Breast epithelium (tissue), 4 donors: ENCODE data around the gene PSMC4. TPM values are rescaled to one million over a fixed set of nuclear protein-coding genes. Genes with fewer than 3 reads are reported as not detected.
"Not testable (repeated sequence)": the region's sequence is repeated elsewhere in the genome, so short reads cannot be mapped to it uniquely, and the experiment has no call there.

Experiments used
- DNase-seq, 2 donors: peaks; one replicate each; pipeline ENCODE4 v3.0.0-alpha.2; 2019; ENCODE audit warnings: low spot score in 2 of 2
- H3K27ac ChIP-seq, 2 donors: fragments of 200-600 bp; sonication (generic) in 1 of 2; one replicate each; pipeline ENCODE4 v1.5.1; 2016 to 2019; ENCODE audit warnings: mild to moderate bottlenecking in 1 of 2
- H3K27me3 ChIP-seq, 2 donors: fragments of 200-600 bp; sonication (generic) in 1 of 2; one replicate each; pipeline versions ENCODE4 v1.5.1 to v1.6.0; 2017 to 2019; ENCODE audit warnings: control low read depth in 1 of 2, mild to moderate bottlenecking in 1 of 2
- H3K36me3 ChIP-seq: fragments of 200-600 bp; one replicate; pipeline ENCODE4 v1.5.1; 2019
- H3K4me1 ChIP-seq, 2 donors: fragments of 200-600 bp; sonication (generic); one replicate each; pipeline ENCODE4 v1.5.1; 2016 to 2019; ENCODE audit warnings: control low read depth in 1 of 2
- H3K4me3 ChIP-seq, 3 donors: fragments of 200-600 bp; sonication (generic); 1 replicate in 2 of 3; 2 replicates in 1 of 3; pipeline ENCODE4 v1.5.1; 2016 to 2019; ENCODE audit warnings: mild to moderate bottlenecking in 3 of 3, moderate library complexity in 2 of 3
- H3K9me3 ChIP-seq, 2 donors: fragments of 200-600 bp; sonication (generic) in 1 of 2; one replicate each; pipeline ENCODE4 v1.5.1; 2016 to 2019; ENCODE audit warnings: control low read depth in 1 of 2
- POLR2A ChIP-seq: fragments of 450-650 bp; IDR thresholded peaks from one replicate; pipeline ENCODE4 v1.6.1; 2016; ENCODE audit warnings: antibody characterized with exemption, mild to moderate bottlenecking, moderate library complexity
- POLR2AphosphoS5 ChIP-seq, 3 donors: sonication (generic); formaldehyde crosslinking; IDR thresholded peaks; one replicate each; pipeline ENCODE4 v1.6.1; 2017; ENCODE audit warnings: antibody characterized with exemption in 3 of 3
- intact Hi-C: fragments of 100-400 bp; cut with DNase I; formaldehyde crosslinking; loops from one replicate; pipeline ENCODE4 v1.15.1; 2023; ENCODE audit warnings: low total_unique reads
- total RNA-seq, 3 donors: library from RNA; depleted of rRNA; stranded (reverse); fragments of >200 nt; gene quantifications; one replicate each; pipeline ENCODE4 v1.1.0, GENCODE V29; 2016
- TF ChIP-seq, protein P1 (sequence below), 3 donors: fragments of 450-650 bp; IDR thresholded peaks; one replicate each; pipeline ENCODE4 v1.5.1; 2016 to 2017; ENCODE audit warnings: antibody characterized with exemption in 3 of 3, mild to moderate bottlenecking in 3 of 3, moderate library complexity in 3 of 3

PSMC4 gene
- total RNA-seq, 3 donors from 2014 or later, result 61.4 to 71.0 (median 70.8) TPM

- Histone ChIP-seq H3K4me1 (no peaks in the 10 kb centered on the region), H3K36me3 (no peaks in the 10 kb centered on the region), H3K27me3 (no peaks in the 10 kb centered on the region), H3K9me3 (no peaks in the 10 kb centered on the region), H3K27ac (no peak overlapping the region), H3K4me3 (no peak overlapping the region)
- no peak for DNase-seq
- intact Hi-C loops, result no loop called here
- TF ChIP-seq, protein P1, sequence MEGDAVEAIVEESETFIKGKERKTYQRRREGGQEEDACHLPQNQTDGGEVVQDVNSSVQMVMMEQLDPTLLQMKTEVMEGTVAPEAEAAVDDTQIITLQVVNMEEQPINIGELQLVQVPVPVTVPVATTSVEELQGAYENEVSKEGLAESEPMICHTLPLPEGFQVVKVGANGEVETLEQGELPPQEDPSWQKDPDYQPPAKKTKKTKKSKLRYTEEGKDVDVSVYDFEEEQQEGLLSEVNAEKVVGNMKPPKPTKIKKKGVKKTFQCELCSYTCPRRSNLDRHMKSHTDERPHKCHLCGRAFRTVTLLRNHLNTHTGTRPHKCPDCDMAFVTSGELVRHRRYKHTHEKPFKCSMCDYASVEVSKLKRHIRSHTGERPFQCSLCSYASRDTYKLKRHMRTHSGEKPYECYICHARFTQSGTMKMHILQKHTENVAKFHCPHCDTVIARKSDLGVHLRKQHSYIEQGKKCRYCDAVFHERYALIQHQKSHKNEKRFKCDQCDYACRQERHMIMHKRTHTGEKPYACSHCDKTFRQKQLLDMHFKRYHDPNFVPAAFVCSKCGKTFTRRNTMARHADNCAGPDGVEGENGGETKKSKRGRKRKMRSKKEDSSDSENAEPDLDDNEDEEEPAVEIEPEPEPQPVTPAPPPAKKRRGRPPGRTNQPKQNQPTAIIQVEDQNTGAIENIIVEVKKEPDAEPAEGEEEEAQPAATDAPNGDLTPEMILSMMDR (IDR thresholded peaks at IDR 0.05), result no peak
Observed at GRCh38 chr19:39953915-39954314, 17.1 kb upstream of the PSMC4 start.

GRCh38 chr19:39957886-39958285 is 13.1 kb upstream of the PSMC4 start:
- intact Hi-C loops, H3K4me1 ChIP-seq, H3K27ac ChIP-seq, H3K4me3 ChIP-seq, H3K36me3 ChIP-seq, DNase-seq, H3K9me3 ChIP-seq, H3K27me3 ChIP-seq: not testable (repeated sequence)

GRCh38 chr19:39958942-39959341 is 12.0 kb upstream of the PSMC4 start:
- H3K27me3 ChIP-seq, H3K27ac ChIP-seq, H3K36me3 ChIP-seq, H3K4me3 ChIP-seq, DNase-seq, intact Hi-C loops, H3K9me3 ChIP-seq, H3K4me1 ChIP-seq: not testable (repeated sequence)

DNA sequence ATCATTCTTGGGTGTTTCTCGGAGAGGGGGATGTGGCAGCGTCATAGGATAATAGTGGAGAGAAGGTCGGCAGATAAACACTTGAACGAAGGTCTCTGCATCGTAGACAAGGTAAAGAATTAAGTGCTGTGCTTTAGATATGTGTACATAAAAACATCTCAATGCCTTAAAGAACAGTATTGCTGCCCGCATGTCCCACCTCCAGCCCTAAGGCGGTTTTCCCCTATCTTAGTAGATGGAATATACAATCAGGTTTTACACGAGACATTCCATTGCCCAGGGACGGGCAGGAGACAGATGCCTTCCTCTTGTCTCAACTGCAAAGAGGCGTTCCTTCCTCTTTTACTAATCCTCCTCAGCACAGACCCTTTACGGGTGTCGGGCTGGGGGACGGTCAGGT is 11.6 kb upstream of the PSMC4 start:
- H3K36me3 ChIP-seq, intact Hi-C loops, H3K4me3 ChIP-seq, H3K4me1 ChIP-seq, H3K9me3 ChIP-seq, H3K27ac ChIP-seq, H3K27me3 ChIP-seq, DNase-seq: not testable (repeated sequence)

- DNase-seq, result no peak
- Histone ChIP-seq H3K9me3 (no peaks in the 10 kb centered on the region), H3K36me3 (no peaks in the 10 kb centered on the region), H3K4me1 (no peaks in the 10 kb centered on the region), H3K4me3 (no peak overlapping the region), H3K27ac (no peak overlapping the region), H3K27me3 (no peaks in the 10 kb centered on the region)
- intact Hi-C loops, result no loop called here
- TF ChIP-seq POLR2A, result no peak
- no peak for TF ChIP-seq POLR2AphosphoS5 (IDR thresholded peaks at IDR 0.05)
- TF ChIP-seq, protein P1 (IDR thresholded peaks at IDR 0.05), result no peak
Observed at GRCh38 chr19:39963898-39964297, 7.1 kb upstream of the PSMC4 start.

DNA sequence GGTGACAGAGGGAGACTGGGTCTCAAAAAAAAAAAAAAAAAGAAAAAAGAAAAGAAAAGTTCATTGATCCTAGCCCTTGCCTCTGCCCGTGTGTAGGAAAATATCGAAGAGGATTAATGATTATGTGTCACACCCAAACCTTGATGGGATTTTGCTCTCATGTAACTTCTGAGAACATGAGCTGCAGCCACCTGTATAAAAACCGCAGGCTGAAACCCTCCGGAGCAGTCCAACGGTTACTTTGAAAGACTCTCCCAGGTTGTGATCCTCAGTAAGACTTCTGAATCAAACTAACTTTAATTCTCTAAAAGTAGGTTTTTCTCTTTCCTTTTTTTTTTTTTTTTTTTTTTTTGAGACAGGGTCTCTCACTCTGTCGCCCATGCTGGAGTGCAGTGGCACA is 4.3 kb upstream of the PSMC4 start:
- Histone ChIP-seq H3K9me3 (no peaks in the 10 kb centered on the region), H3K4me1 (peaks cover 0 to 2% of the 10 kb centered on the region in 2 donors), H3K27ac (no peak overlapping the region), H3K36me3 (no peaks in the 10 kb centered on the region), H3K4me3 (no peak overlapping the region), H3K27me3 (no peaks in the 10 kb centered on the region)
- intact Hi-C loops, result no loop called here
- DNase-seq, result no peak
- TF ChIP-seq, protein P1 (IDR thresholded peaks at IDR 0.05), result no peak
- no peak for TF ChIP-seq POLR2A
- TF ChIP-seq POLR2AphosphoS5 (IDR thresholded peaks at IDR 0.05), result no peak

GRCh38 chr19:39967561-39967960 is 3.4 kb upstream of the PSMC4 start:
- TF ChIP-seq, protein P1 (IDR thresholded peaks at IDR 0.05), result no peak
- no peak for TF ChIP-seq POLR2A
- TF ChIP-seq POLR2AphosphoS5 (IDR thresholded peaks at IDR 0.05), result no peak
- no peak for DNase-seq
- H3K27ac ChIP-seq, result no peak overlapping the region
- no peak overlapping the region for H3K4me3 ChIP-seq
- peaks cover 0 to 9% of the 10 kb centered on the region in 2 donors for H3K4me1 ChIP-seq
- no peaks in the 10 kb centered on the region for H3K36me3 ChIP-seq
- intact Hi-C loops, result no loop called here
- no peaks in the 10 kb centered on the region for H3K9me3 ChIP-seq
- no peaks in the 10 kb centered on the region for H3K27me3 ChIP-seq
